ENCODE results near the gene OXCT2. TPM values are rescaled to one million over a fixed set of nuclear protein-coding genes. Genes with fewer than 3 reads are reported as not detected.
"Not testable (repeated sequence)": the region's sequence is repeated elsewhere in the genome, so short reads cannot be mapped to it uniquely, and the experiment has no call there.

Gene OXCT2
- total RNA-seq, 1 experiment from 2014 or later, result 0.26 TPM

DNA sequence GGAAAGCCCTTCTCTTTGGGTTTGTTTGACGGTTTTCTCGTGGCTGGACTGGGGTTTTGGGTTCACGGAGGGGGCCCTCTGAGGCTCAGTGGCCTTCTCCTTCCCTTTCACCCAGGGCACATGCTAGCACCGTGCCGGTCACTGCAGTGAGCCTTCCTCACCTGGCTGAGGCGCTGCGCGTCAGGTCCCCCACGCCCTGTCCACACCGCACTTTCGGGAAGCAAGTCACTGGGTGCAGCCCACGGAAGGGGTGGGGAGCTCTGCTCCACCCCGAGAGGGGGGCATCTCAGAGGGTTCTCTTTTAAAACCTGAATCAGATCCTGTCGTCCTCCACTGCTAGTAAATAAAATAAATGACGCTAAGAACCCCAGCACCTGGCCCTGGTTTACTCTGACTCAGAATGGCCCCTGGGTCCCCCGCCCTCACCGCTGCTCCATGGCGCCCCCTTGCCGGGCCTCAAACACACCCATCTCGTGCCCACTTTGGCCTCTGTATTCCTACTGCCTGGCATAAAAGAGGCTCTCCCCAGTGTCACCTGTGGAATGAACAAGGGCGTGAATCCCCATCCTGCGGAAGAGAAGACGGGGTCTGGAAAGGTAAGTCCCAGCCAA, 2.3 kb upstream of the OXCT2 start:
- in situ Hi-C loops (cut with HindIII; ENCODE audit: low pct_unique_long_range_greater_than_20kb, low sequenced_read_pairs); DNase-seq (ENCODE audit: low read depth, low spot score): not testable (repeated sequence)

DNA sequence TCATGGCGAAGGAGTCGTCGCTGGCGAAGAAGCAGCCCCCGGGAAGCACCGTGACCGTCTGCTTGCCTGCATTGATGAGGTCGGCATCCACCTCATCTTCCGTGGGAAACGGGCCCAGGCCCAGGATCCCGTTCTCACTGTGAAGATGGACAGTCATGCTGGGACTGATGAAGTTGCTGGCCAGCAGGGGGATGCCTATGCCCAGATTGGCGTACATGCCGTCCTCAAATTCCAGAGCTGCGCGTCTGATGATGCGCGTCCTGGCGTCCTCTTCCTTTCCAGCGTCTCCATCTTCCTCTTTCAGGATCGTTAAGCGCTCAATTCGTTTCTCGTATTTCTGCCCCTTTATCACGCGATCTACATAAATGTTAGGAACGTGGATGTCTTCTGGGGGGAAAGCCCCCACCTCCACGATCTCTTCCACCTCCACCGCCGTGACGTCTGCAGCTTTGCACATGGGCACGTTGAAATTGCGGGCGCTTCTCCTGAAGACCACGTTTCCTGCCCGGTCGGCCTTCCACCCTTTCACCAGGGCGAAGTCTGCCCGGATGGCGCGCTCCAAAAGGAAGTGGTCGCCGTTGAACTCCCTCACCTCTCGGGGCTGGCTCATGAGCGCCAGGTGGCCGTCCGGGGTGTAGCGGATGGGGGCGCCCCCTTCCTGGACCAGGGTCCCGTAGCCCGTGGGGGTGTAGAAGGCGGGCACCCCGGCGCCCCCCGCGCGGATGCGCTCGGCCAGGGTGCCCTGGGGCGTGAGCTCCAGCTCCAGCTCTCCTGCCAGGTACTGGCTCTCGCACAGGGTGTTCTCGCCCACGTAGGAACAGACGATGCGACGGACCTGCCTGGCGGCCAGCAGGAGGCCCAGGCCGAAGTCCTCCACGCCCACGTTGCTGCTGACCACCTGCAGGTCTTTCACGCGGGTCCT, 787 bp downstream of the OXCT2 start:
- DNase-seq (ENCODE audit: low read depth, low spot score); in situ Hi-C loops (cut with HindIII; ENCODE audit: low pct_unique_long_range_greater_than_20kb, low sequenced_read_pairs): not testable (repeated sequence)

DNA sequence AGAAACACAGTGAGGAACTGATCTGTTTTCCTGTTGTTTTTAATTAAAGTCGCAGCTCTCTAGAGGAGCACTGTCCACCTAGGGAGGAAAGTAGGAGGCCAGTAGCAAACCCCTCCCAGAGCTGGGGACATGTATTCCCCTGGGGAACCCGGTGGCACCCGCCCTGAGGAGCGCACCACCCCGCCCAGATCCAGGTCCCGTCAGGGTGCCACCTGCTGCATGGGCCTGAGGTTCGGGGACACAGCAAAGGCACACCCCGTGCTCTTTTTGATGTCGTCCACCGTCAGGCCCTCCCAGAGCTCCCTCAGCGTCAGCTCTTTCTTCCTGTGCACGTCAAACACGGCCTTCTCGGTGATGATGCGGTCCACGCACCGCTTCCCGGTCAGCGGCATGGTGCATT, 1.6 kb downstream of the OXCT2 start:
- DNase-seq (ENCODE audit: low read depth, low spot score); in situ Hi-C loops (cut with HindIII; ENCODE audit: low pct_unique_long_range_greater_than_20kb, low sequenced_read_pairs): not testable (repeated sequence)

DNA sequence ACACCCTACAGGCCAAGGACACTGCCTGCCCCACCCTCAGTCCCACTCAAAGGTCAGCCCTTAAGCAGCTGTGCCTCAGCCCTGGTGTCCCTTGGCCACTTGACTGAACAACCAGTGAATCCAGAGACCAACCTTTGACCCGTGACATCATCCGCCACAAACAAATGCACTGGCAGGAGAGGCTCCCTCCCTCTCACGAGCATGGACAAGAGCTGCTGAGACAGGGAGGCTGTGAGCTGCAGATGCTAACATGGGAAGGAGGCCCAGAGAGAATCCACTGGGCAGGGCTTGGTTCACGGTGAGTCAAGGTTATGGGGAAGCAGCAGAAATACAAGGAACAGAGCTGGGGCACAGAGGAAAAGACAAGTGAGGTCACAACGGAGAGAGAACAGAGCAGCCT, 4.7 kb downstream of the OXCT2 start:
- DNase-seq (ENCODE audit: low read depth, low spot score); in situ Hi-C loops (cut with HindIII; ENCODE audit: low pct_unique_long_range_greater_than_20kb, low sequenced_read_pairs): not testable (repeated sequence)

DNA sequence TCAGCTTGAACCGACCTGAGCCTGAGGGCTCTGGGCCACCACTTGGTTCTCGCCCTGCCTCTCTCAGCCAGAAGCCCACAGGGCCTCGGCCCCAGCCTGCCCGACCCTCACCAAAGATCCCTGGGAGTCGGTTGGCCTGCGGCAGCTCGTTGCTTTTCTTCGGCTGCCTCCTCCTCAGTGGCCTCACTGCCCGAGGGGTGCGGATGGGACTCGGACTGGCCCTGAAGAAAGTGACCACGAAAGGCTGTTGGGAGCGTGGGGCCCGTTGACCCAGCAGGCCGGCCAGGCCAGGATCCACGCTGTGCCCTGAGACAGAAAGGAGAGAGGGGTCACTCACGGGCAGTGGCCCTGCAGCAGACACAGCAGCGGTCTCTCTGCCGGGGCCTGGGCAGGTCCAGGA, 6.6 kb downstream of the OXCT2 start:
- DNase-seq (ENCODE audit: low read depth, low spot score); in situ Hi-C loops (cut with HindIII; ENCODE audit: low pct_unique_long_range_greater_than_20kb, low sequenced_read_pairs): not testable (repeated sequence)

DNA sequence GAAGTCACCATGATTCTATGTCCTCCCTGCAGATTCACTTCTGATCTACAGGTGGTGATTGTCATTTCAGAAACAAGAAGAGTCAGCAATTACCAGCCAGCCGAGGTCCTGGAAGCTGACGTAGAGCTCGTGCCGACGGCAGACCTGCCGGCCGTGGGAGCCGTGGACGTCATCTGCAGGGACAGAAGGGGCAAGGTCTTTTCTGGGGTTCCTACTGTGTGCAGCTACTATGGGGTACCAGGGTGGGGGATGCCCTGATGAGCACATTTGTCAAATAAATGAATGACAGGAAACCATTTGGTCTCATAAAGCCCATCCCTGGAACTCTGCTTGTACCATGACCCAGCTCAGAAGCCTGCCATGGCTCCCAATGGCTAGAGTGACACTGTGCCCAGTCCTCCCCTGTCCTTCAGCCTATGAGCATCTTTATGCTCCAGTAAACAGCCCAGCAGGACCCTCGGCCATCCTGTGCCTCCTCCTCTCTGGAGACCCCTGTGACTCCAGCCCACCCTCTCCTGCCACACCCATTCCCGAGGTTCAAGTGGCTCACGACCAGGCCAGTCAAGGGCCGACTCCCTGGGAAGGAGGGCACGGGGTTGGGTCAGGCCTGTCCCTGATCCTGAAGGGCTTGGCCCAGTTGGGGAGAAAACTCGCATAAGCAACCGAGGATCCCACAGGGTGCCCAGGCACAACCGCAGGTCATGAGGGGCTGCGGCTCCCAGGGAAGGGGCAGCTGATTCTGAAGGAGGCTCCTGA, 7.4 kb downstream of the OXCT2 start:
- DNase-seq (ENCODE audit: low read depth, low spot score); in situ Hi-C loops (cut with HindIII; ENCODE audit: low pct_unique_long_range_greater_than_20kb, low sequenced_read_pairs): not testable (repeated sequence)

DNA sequence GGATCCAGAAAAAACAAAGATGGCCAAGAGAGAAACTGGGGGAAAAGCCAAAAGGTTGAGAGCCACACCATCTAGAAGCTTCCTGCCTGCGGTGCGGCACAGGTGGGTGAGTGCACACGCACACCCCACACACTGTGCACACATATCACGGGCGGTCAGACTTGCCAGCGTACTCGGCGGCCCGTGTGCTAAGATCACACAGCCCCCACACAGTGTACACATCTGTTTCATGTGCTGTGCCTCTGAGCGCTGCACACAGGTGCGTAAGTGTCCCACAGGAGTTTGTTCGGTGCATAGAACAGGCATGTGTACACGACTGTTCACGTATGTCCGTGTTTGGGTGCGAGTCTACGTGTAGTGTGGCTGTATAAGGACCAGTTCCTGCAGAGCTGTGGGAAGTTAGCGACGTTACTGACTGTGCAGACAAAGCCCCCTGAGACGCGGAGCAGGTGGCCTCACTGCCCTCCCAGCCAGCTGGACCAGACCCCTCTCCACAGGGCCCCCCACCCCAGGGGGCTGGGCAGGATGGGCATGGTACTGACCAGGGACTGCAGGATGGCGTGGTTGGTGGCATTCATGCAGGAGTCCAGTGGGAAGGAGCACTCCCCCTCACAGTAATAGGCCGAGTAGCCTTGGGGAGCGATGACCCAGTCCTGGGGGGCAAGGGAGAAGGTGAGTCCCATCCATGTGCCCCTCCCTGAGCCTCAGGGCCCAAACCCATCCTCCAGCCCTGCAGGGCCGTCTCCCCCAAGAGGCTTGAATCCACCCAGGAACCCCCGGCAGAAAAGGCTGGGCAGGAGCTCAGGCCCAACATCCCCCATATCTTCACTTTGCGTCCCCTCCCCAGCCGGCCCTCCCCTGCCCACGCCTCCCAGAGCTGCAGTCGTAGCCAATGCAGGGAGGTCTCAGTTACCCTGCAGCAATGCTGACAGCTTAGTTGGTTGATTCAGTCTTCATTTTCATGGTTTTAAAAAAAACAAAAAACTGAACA, 8.3 kb downstream of the OXCT2 start:
- in situ Hi-C loops (cut with HindIII; ENCODE audit: low pct_unique_long_range_greater_than_20kb, low sequenced_read_pairs), result no loop called here
- DNase-seq (ENCODE audit: low read depth, low spot score), result no peak

DNA sequence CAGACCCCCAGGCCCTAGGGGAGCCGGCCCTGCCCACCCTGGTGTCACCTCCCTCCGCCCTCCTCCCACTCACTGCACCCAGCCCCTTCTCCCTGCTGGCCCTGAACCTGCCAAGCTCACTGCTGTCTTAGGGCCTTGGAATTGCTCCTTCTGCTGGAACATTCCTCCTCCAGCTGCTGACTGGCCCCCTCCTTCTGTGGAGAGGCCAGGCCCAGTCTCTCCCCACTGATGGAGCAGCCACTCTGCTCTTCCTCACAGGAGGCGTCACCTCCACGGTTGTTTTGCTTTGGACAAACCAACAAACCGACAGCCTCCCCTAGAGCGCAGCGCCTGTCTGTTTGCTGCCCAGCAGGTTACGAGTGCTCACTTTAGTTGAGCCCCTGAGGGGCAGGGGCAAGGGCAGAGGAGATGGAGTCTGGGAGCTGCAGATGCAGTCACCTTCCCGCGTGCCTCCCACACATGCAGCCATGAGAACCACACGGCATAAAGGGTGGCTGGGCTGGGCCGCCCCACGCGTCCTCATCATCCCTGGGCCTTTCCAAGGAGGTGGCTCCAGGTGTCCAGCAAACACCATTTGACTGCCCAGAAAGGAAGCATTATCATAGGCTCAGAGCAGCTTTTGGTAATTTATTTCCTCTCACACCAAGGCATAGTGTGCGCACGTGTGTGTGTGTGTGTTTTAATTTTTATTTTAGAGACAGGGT, 9.4 kb downstream of the OXCT2 start:
- in situ Hi-C loops (cut with HindIII; ENCODE audit: low pct_unique_long_range_greater_than_20kb, low sequenced_read_pairs), result no loop called here
- no peak for DNase-seq (ENCODE audit: low read depth, low spot score)

DNA sequence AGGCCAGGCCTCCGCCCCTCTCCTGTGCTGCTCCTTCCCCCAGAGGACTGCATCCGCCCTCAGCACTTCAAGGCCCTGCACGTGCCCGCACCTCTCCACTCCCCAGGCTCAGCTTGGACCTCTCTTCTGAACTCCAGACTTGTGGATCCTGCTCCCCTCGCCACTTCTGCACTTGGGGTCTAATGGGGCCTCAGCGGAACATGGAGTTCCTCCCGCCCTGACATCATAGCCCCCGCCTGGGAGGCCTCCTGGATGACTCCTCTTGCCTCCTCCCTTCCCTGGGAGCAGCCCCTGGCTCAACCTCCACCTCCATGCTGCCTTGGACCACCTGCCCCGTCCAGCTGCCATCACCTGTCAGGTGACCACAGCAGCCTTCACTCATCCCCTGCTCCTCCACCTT, 10.1 kb downstream of the OXCT2 start:
- in situ Hi-C loops (cut with HindIII; ENCODE audit: low pct_unique_long_range_greater_than_20kb, low sequenced_read_pairs), result no loop called here
- no peak for DNase-seq (ENCODE audit: low read depth, low spot score)

DNA sequence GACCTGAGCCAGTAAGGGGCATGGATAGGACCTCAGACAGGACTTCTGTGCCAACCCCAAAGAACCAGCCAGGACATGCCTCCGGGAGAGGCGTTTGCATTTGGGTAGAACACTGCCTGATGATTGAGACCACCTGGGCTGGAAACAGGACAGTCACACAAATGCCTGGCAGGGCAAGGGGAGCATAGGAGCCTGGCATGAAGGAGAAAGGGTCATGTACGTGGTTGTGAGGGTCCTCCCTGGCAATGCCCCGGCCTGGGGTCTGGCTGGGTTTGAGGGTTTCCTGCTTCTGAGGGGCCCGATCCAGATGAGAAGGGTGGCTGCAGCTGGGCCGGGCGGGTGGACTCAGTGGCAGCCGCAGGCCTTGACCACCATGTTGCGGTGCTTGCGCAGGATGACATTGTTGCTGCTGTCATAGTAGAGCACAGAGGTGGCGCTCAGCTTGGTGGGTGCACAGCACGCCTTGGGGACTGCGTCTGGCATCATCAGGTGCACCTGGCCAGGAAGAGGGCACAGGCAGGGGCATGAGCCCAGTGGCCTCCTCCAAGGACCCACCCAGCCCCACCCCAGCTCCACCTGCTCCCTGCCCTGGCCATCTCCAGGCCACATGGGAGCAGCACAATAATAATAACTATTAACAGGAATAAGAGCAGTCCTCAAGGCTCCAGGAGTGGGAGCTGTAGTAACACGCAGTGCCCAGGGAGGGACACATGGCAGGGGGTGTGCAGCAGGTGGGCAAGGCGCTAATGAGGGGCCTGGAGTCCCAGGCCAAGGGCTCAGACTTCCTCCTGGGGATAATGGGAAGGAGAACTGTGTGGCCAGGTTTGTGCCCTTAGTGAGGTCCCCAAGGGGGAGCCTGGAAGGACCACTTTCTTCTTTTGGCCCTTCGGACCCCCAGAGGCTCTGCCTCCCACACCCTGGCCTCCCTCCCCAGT, 10.8 kb downstream of the OXCT2 start:
- in situ Hi-C loops (cut with HindIII; ENCODE audit: low pct_unique_long_range_greater_than_20kb, low sequenced_read_pairs), result no loop called here
- no peak for DNase-seq (ENCODE audit: low read depth, low spot score)

DNA sequence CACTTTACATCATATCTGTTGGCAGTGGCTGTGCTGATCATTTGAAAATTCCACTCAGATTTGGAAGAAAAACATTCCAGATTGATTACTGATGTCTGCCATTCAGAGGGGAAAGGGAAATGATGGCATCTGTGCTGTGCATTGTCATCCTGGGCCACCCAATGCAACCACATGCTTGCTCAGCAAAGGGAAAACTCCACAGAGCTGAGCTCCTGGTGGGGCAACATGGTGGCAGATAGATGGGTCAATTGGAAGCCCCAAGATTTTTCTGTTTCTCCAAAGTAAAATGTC, 11.8 kb downstream of the OXCT2 start:
- DNase-seq (ENCODE audit: low read depth, low spot score), result no peak
- in situ Hi-C loops (cut with HindIII; ENCODE audit: low pct_unique_long_range_greater_than_20kb, low sequenced_read_pairs), result no loop called here

DNA sequence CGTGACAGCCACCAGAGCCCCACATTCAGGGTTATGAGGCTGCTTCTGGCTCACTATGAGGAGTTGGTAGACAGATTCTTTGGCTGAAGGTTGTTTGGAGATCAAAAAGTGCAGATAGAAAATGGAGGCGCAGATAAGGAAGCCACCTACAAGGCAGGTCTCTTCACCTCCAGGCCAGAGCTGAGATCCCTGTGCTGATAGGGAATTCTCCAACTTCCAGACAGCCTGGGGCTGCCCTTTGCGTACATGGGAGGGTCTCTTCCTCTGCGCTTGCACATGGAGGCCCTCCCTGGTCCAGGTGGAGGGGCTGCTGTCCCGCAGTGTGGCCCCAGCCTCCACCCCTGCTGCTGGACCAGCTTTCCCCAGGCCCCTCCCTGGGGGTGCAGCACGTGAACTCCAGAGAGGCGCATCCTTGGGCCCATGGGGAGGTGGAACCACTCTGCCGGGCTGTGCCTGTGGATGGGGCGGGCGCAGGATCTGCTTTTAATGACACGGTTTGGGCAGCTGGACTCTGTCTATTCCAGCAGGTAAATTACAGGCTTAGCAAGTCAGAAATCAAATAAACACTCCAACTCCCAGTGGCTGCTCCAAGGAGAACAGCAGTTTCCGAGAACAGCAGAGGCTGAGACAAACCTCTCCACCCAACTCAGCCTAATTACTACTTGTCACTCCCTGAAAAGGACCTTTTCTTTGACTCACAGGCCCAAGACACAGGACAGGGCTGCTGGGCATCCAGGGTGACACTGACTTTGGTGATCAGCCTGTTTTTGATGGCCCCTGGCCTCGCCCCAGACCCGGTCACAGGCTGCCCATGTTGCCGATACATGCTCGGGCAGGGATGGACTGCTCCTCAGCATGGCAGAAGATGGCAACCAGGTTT, 12.4 kb downstream of the OXCT2 start:
- in situ Hi-C loops (cut with HindIII; ENCODE audit: low pct_unique_long_range_greater_than_20kb, low sequenced_read_pairs), result no loop called here
- no peak for DNase-seq (ENCODE audit: low read depth, low spot score)

DNA sequence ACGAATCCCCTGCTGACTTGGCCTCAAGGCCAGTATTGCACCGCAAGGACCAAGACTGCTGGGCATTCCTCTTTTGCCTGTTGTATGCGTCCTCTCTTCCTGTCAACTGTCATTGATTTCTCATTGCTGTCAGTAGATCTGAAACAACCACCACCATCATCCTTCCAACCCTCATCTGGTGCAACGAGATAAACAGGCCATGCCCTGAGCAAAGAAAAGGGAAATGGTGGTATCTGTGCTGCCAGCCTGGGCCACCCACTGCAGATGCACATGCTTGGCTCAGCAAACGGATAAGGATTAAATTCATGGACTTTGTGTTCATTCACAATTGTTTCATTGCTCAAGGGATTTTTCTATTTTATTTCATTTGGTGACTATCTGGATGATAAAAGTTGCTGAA, 13.6 kb downstream of the OXCT2 start:
- in situ Hi-C loops (cut with HindIII; ENCODE audit: low pct_unique_long_range_greater_than_20kb, low sequenced_read_pairs), result no loop called here
- DNase-seq (ENCODE audit: low read depth, low spot score), result no peak

DNA sequence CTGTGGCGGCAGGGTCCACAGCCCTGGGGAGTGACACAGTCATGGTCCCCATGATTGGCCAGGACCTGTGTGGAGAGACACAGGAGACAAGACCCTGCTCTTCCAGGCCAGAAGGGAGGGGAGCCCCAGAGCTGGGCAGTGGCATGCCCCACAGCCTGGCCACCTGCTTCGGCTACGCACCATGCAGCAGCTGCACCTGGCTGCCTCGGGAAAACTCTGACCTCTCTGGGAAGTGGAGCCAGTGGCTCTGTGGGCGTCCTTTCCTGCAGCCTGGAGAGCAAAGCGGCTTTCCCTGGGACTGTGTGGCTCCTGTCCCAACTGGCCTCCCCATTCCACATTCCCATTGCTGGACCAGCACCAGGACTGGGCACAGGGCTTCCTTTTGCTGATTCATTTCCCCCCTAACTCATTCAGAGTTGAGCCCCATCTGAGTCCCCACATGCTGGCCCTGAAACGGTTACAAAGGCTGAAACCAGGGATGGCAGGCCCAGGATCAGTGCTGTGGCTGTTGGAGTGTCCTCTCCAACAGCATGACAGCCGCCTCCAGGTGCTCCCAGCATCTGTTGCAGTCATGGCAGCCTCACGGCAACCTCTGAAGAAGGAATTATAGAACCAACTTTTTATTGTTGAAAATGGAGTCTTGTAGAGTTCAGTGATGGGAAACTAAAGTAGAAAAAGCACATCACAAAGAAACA, 15.0 kb downstream of the OXCT2 start:
- in situ Hi-C loops (cut with HindIII; ENCODE audit: low pct_unique_long_range_greater_than_20kb, low sequenced_read_pairs), result no loop called here
- DNase-seq (ENCODE audit: low read depth, low spot score), result no peak
